MM.1S (cell line): ENCODE results near the gene GUCA2B.

Experiments used
- CTCF ChIP-seq: fragments of 300-600 bp; sonication (generic); IDR thresholded peaks from 2 replicates; pipeline ENCODE4 v1.5.1; 2016; ENCODE audit warnings: antibody characterized with exemption, low read length, mixed read lengths
- EZH2 ChIP-seq: fragments of 300-600 bp; sonication (generic); optimal IDR thresholded peaks from 2 replicates; pipeline ENCODE3; 2017; ENCODE audit warnings: low read depth, mild to moderate bottlenecking, antibody characterized with exemption, low read length, mixed read lengths
- EZH2phosphoT487 ChIP-seq: fragments of 300-600 bp; sonication (generic); IDR thresholded peaks from 2 replicates; pipeline ENCODE4 v1.6.1; 2018; ENCODE audit warnings: antibody characterized with exemption, low read length

GRCh38 chr1:42155362-42155761 is 2.2 kb downstream of the GUCA2B start:
- no peak for TF ChIP-seq CTCF
- no peak for TF ChIP-seq EZH2
- no peak for TF ChIP-seq EZH2phosphoT487
